Body of pancreas (tissue), 4 donors: ENCODE results near the gene KIAA1328.

Experiments used
- POLR2A ChIP-seq, 3 donors: fragments of 450-650 bp; IDR thresholded peaks; one replicate each; pipeline ENCODE4 v1.6.1; 2016; ENCODE audit warnings: antibody characterized with exemption in 3 of 3, mild to moderate bottlenecking in 2 of 3
- TF ChIP-seq, protein P1 (sequence below), 7 experiments: fragments of 450-650 bp in 4 of 7; fragments of 200-600 bp in 3 of 7; sonication (generic) in 3 of 7; IDR thresholded peaks; one replicate each; pipeline ENCODE4 v1.5.1; 2016 to 2019; ENCODE audit warnings: antibody characterized with exemption in 7 of 7

DNA sequence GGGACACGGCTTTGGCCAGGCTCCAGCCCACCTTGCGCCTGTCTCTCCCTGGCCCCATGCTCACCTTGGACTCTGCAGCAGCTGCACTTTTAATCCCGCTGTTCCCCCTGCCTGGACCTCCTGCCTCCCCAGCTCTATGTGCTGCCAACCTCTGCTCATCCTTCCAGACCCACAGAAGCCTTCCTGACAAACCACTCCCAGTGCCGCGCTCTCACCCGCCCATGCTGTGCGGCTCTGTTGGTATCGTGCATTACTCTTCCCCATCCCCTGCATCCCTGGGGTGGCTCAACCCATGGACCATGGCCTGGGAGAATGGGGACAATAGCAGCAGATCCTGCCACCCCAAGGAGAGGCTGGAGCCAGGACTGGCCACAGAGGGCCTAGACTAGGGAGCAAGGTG, 433.1 kb downstream of the KIAA1328 start:
- TF ChIP-seq, protein P1, sequence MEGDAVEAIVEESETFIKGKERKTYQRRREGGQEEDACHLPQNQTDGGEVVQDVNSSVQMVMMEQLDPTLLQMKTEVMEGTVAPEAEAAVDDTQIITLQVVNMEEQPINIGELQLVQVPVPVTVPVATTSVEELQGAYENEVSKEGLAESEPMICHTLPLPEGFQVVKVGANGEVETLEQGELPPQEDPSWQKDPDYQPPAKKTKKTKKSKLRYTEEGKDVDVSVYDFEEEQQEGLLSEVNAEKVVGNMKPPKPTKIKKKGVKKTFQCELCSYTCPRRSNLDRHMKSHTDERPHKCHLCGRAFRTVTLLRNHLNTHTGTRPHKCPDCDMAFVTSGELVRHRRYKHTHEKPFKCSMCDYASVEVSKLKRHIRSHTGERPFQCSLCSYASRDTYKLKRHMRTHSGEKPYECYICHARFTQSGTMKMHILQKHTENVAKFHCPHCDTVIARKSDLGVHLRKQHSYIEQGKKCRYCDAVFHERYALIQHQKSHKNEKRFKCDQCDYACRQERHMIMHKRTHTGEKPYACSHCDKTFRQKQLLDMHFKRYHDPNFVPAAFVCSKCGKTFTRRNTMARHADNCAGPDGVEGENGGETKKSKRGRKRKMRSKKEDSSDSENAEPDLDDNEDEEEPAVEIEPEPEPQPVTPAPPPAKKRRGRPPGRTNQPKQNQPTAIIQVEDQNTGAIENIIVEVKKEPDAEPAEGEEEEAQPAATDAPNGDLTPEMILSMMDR (IDR thresholded peaks at IDR 0.05): no peak
- TF ChIP-seq POLR2A (IDR thresholded peaks at IDR 0.05): no peak
